Keratinocyte (primary cell): ENCODE data around the gene MACF1. TPM values are rescaled to one million over a fixed set of nuclear protein-coding genes. Genes with fewer than 3 reads are reported as not detected.

ENCODE experiments used
- DNase-seq: peaks from one replicate; pipeline ENCODE4 v3.0.0-alpha.2; 2011; ENCODE audit warnings: low read depth, missing footprints, low spot score
- FAIRE-seq: peaks from 2 replicates; lab custom pipeline; 2011; peaks lifted over from hg19 to GRCh38; lab: Jason Lieb, UNC
- H2AFZ ChIP-seq: 2 replicates; pipeline ENCODE4 v1.6.0; 2012; ENCODE audit warnings: low read length, control low read depth, inconsistent platforms; ENCODE audit not compliant: control insufficient read depth
- H3K27ac ChIP-seq: 2 replicates; pipeline ENCODE4 v1.5.1; 2011; ENCODE audit warnings: low read length; ENCODE audit not compliant: control insufficient read depth, insufficient read depth
- H3K27me3 ChIP-seq: 3 replicates; pipeline ENCODE4 v1.6.0; 2011; ENCODE audit warnings: low read length; ENCODE audit not compliant: control insufficient read depth, insufficient read depth; ENCODE audit errors: extremely low read depth
- H3K36me3 ChIP-seq, 2 experiments: 2 replicates in 1 of 2; 3 replicates in 1 of 2; pipeline ENCODE4 v1.5.1; 2011; ENCODE audit warnings: low read length in 2 of 2, mild to moderate bottlenecking in 1 of 2; ENCODE audit not compliant: control insufficient read depth in 2 of 2, insufficient read depth in 2 of 2; ENCODE audit errors: extremely low read depth in 1 of 2
- H3K4me1 ChIP-seq: 3 replicates; pipeline ENCODE4 v1.5.1; 2011; ENCODE audit warnings: low read length; ENCODE audit not compliant: control insufficient read depth, insufficient read depth; ENCODE audit errors: extremely low read depth
- H3K4me2 ChIP-seq: 3 replicates; pipeline ENCODE4 v1.6.0; 2011; ENCODE audit warnings: low read depth, low read length; ENCODE audit not compliant: control insufficient read depth, insufficient read depth; ENCODE audit errors: extremely low read depth
- H3K4me3 ChIP-seq, 3 experiments: fragments of 200-600 bp in 1 of 3; sonication (generic) in 1 of 3; 2 replicates in 2 of 3; 3 replicates in 1 of 3; pipeline ENCODE4 v1.5.1; 2011 to 2016; ENCODE audit warnings: low read length in 3 of 3, mild to moderate bottlenecking in 3 of 3, control low read depth in 2 of 3, inconsistent platforms in 1 of 3, low read depth in 1 of 3, mixed read lengths in 1 of 3, mixed run types in 1 of 3, moderate library complexity in 1 of 3; ENCODE audit not compliant: control insufficient read depth in 2 of 3, insufficient read depth in 2 of 3; ENCODE audit errors: extremely low read depth in 1 of 3
- H3K79me2 ChIP-seq: 2 replicates; pipeline ENCODE4 v1.6.0; 2012; ENCODE audit warnings: low read length; ENCODE audit not compliant: control insufficient read depth, insufficient read depth
- H3K9ac ChIP-seq: 3 replicates; pipeline ENCODE4 v1.6.0; 2011; ENCODE audit warnings: low read length; ENCODE audit not compliant: control insufficient read depth, insufficient read depth; ENCODE audit errors: extremely low read depth
- H3K9me1 ChIP-seq: 3 replicates; pipeline ENCODE4 v1.6.0; 2011; ENCODE audit warnings: low read length; ENCODE audit not compliant: control insufficient read depth, insufficient read depth; ENCODE audit errors: extremely low read depth
- H3K9me3 ChIP-seq: 2 replicates; pipeline ENCODE4 v1.5.1; 2012; ENCODE audit warnings: low read depth, low read length; ENCODE audit not compliant: control insufficient read depth
- H4K20me1 ChIP-seq: 3 replicates; pipeline ENCODE4 v1.6.0; 2011; ENCODE audit warnings: low read length; ENCODE audit not compliant: control insufficient read depth, insufficient read depth; ENCODE audit errors: extremely low read depth
- EZH2 ChIP-seq: IDR thresholded peaks from one replicate; pipeline ENCODE4 v1.6.1; 2012; ENCODE audit warnings: inconsistent platforms, mild to moderate bottlenecking, low read length, moderate library complexity
- dilution Hi-C: fragments of 300-500 bp; cut with MboI; formaldehyde crosslinking; loops from one replicate; pipeline ENCODE4 v1.7.0; 2020; ENCODE audit warnings: low sequenced_read_pairs; ENCODE audit not compliant: extremely low pct_ligation_motif_present
- polyA plus RNA-seq, 5 experiments: library from polyadenylated mRNA; depleted of rRNA in 3 of 5; stranded (reverse) in 3 of 5; stranded (forward) in 1 of 5; unstranded in 1 of 5; fragments of >200 nt; gene quantifications; 1 replicate in 1 of 5; 2 replicates in 3 of 5; 3 replicates in 1 of 5; pipeline versions ENCODE4 v1.2.1 to v1.2.3, GENCODE V29; 2011 to 2012; ENCODE audit warnings: missing spikeins in 2 of 5, low read depth in 1 of 5, low replicate concordance in 1 of 5
- TF ChIP-seq, protein P1 (sequence below), 3 experiments: IDR thresholded peaks in 1 of 3; conservative IDR thresholded peaks in 1 of 3; optimal IDR thresholded peaks in 1 of 3; 2 replicates in 2 of 3; 3 replicates in 1 of 3; pipeline versions ENCODE3 to v1.5.1; 2011; ENCODE audit warnings: low read length in 3 of 3, mild to moderate bottlenecking in 3 of 3, moderate library complexity in 2 of 3, control low read depth in 1 of 3, inconsistent platforms in 1 of 3; ENCODE audit not compliant: insufficient read depth in 2 of 3; ENCODE audit errors: extremely low read depth in 1 of 3

MACF1 gene
- polyA plus RNA-seq, 1 donor (not counting 4 experiments of a cell fraction or from before 2014, with no cell fraction given): 111 TPM

DNA sequence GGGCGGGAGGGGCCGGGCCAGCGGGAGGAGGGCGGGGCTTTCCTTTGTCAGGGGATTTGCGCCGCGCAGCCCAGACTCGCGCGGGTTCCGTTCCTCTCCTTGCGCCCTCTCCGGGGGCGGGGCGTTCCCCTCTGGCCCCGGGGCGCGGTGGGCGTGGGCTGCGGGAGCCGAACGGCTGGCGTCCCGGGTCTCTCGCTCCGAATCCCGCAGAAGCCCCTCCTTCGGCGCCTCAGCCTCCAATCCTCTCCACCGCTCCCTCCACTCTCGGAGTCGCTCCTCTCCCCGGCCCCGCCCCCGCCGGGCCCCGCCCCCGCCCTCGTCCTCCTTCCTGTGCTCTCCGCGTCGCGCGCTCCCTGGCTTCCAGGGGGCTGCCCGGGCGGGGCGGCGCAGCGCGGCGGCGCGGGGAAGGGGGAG lies 204.2 kb downstream of the MACF1 start:
- dilution Hi-C loops: no loop called here
- Histone ChIP-seq H3K4me3 (peak overlapping the region; percentile 47 to 79 (median 77)), H3K4me1 (peaks cover 66% of the 10 kb centered on the region), H2AFZ (no peak overlapping the region), H3K36me3 (peaks cover 4 to 24% of the 10 kb centered on the region in 2 experiments), H3K27me3 (no peaks in the 10 kb centered on the region), H3K4me2 (peak overlapping the region; percentile 94), H3K9me1 (peaks cover 3% of the 10 kb centered on the region), H3K27ac (peak overlapping the region; percentile 69), H3K9me3 (no peaks in the 10 kb centered on the region), H3K9ac (peak overlapping the region; percentile 80), H4K20me1 (peaks cover 8% of the 10 kb centered on the region), H3K79me2 (peaks cover 43% of the 10 kb centered on the region)
- DNase-seq (no peak), FAIRE-seq (no peak)
- no peak for TF ChIP-seq EZH2
- TF ChIP-seq, protein P1, sequence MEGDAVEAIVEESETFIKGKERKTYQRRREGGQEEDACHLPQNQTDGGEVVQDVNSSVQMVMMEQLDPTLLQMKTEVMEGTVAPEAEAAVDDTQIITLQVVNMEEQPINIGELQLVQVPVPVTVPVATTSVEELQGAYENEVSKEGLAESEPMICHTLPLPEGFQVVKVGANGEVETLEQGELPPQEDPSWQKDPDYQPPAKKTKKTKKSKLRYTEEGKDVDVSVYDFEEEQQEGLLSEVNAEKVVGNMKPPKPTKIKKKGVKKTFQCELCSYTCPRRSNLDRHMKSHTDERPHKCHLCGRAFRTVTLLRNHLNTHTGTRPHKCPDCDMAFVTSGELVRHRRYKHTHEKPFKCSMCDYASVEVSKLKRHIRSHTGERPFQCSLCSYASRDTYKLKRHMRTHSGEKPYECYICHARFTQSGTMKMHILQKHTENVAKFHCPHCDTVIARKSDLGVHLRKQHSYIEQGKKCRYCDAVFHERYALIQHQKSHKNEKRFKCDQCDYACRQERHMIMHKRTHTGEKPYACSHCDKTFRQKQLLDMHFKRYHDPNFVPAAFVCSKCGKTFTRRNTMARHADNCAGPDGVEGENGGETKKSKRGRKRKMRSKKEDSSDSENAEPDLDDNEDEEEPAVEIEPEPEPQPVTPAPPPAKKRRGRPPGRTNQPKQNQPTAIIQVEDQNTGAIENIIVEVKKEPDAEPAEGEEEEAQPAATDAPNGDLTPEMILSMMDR (optimal IDR thresholded peaks at IDR 0.05 in 1 of 3, IDR thresholded peaks at IDR 0.05 in 1 of 3, conservative IDR thresholded peaks at IDR 0.05 in 1 of 3; ENCODE audit: extremely low read depth in 1 of 3, insufficient read depth in 2 of 3, low read length in 3 of 3): no peak

DNA sequence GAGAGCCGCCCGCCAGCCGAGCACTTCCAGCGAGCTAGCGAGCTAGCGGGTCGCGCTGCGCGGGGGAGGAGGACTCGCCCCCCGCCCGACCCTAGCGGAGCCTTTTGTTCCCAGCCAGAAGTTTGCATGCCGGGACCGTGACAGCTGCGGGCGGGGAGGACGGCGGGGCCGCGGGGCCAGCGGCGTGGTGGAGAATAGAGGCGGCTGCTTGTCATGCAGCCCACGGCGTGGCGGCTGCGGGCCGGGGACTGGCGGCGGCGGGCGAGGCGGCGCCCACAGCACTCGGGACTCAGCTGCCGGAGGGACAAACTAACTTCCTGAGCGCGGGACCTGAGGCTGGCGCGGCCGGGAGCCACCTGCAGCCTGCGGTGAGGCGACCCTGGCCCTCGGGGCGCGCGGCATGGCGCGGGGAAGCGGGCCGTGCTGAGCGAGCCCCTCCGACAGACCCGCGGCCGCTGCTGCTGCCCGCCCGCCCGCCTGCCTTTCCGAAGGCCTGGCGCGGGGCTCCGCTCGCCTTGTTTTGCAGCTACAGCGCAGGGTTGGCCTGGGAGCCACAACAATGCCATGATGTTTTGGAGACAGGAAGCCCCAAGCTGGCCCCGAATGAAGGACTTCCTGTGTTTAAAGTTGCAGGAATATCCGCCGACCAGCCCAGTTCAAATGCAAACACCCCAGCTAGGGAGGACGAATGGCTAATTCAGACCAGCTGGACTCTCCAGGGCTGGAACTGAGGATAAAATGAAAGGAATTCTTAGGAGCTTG lies 204.7 kb downstream of the MACF1 start:
- peaks cover 66% of the 10 kb centered on the region for H3K4me1 ChIP-seq

More for the DNA sequence above, 204.7 kb downstream of the MACF1 start:
- H3K79me2 ChIP-seq: peaks cover 49% of the 10 kb centered on the region
- peak overlapping the region; percentile 73 for H3K9ac ChIP-seq
- dilution Hi-C loops: no loop called here
- no peak overlapping the region for H2AFZ ChIP-seq
- H3K4me2 ChIP-seq: peak overlapping the region; percentile 86
- peaks cover 13% of the 10 kb centered on the region for H4K20me1 ChIP-seq
- H3K9me1 ChIP-seq: peaks cover 5% of the 10 kb centered on the region
- H3K27me3 ChIP-seq: no peaks in the 10 kb centered on the region
- H3K9me3 ChIP-seq: no peaks in the 10 kb centered on the region
- peak overlapping the region; percentile 47 to 77 (median 71) for H3K4me3 ChIP-seq
- DNase-seq (no peak), FAIRE-seq (no peak)
- TF ChIP-seq, protein P1 (optimal IDR thresholded peaks at IDR 0.05 in 1 of 3, IDR thresholded peaks at IDR 0.05 in 1 of 3, conservative IDR thresholded peaks at IDR 0.05 in 1 of 3; ENCODE audit: extremely low read depth in 1 of 3, insufficient read depth in 2 of 3, low read length in 3 of 3): no peak
- TF ChIP-seq EZH2: no peak
- H3K27ac ChIP-seq: peak overlapping the region; percentile 56
- peaks cover 9 to 24% of the 10 kb centered on the region in 2 experiments for H3K36me3 ChIP-seq
